Muscle layer of colon (tissue), 2 donors: ENCODE results near the gene ERICH6.
"Not testable (repeated sequence)": the region's sequence is repeated elsewhere in the genome, so short reads cannot be mapped to it uniquely, and the experiment has no call there.

Experiments
- H3K27ac ChIP-seq: one replicate; pipeline ENCODE4 v1.7.0; 2013; ENCODE audit warnings: low read depth, mild to moderate bottlenecking, low read length, moderate library complexity
- H3K27me3 ChIP-seq, 2 donors: one replicate each; pipeline ENCODE4 v1.7.0; 2013; ENCODE audit warnings: low read length in 2 of 2, mild to moderate bottlenecking in 2 of 2; ENCODE audit not compliant: insufficient read depth in 2 of 2, control insufficient read depth in 1 of 2
- H3K36me3 ChIP-seq: one replicate; pipeline ENCODE4 v1.7.0; 2013; ENCODE audit warnings: mild to moderate bottlenecking, low read length; ENCODE audit not compliant: insufficient read depth
- H3K4me1 ChIP-seq: one replicate; pipeline ENCODE4 v1.7.0; 2013; ENCODE audit warnings: mild to moderate bottlenecking, low read length; ENCODE audit not compliant: insufficient read depth
- H3K4me3 ChIP-seq, 2 donors: one replicate each; pipeline ENCODE4 v1.7.0; 2013; ENCODE audit warnings: low read length in 2 of 2, low read depth in 1 of 2, mild to moderate bottlenecking in 1 of 2, moderate library complexity in 1 of 2
- H3K9ac ChIP-seq: one replicate; pipeline ENCODE4 v1.7.0; 2013; ENCODE audit warnings: low read length
- H3K9me3 ChIP-seq: one replicate; pipeline ENCODE4 v1.7.0; 2013; ENCODE audit warnings: mild to moderate bottlenecking, low read length
- donor health status: abdominal sarcoma.
- donor health status: Adenocarcinoma of cecum.

The ERICH6 gene

DNA sequence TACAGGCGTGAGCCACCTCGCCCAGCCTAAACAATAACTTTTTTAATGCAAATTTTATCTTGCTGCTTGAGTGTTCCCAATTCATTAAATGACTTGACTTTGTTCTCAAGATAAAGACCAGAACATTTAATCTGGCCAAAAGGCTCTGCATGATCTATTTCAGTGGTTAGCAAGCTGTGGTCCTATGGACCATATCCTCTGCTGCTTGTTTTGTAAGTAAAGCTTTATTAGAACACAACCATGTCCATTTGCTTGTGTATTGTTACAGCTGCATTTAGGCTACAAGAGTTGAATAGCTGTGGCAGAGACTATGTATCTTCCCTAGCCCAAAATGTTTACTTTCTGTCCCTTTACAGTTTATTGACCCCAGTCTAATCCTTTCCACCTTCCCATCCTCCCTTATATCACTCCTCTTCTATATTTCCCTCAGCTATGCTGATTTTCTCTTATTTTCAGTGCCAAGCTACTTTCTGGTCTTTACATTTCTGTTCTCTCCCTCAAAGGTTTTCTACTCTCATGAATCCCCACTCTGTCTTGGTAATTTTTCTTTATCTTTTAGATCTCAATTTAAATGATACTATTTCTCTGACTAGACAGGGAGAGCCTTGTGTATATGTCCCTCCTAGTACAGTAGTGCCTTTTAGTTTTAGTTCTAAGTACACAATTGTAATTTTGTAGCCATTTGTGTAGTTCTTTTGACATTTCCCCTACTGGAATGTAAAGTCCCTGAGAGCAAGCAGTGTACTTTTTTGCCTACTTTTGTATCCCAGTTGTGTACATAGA is 77.4 kb downstream of the ERICH6 start:
- peaks cover 14% of the 10 kb centered on the region for H3K4me1 ChIP-seq
- peaks cover 19% of the 10 kb centered on the region for H3K36me3 ChIP-seq
- no peaks in the 10 kb centered on the region for H3K9me3 ChIP-seq
- no peaks in the 10 kb centered on the region for H3K27me3 ChIP-seq
- no peak overlapping the region for H3K27ac ChIP-seq
- no peak overlapping the region for H3K9ac ChIP-seq
- no peak overlapping the region for H3K4me3 ChIP-seq

DNA sequence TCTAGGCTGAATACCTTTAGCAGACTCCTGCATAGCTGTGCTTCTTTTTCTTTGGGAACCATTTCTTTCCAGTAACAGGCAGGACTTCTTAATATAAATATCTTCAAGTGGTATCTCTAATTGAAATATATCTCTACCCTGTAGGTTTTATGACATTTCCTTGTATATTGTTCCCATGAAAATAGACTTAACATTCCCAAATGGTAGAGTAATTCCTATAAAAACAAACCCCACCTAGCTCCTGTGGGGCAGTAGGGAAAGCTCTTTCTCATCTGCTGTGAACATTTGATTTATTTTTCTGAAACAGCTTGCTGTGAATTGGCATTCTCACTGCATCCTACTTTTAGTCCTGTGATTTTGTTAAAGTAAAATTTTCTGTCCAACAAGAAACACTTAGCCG is 79.8 kb downstream of the ERICH6 start:
- no peak overlapping the region for H3K9ac ChIP-seq
- no peaks in the 10 kb centered on the region for H3K9me3 ChIP-seq
- H3K27me3 ChIP-seq, result no peaks in the 10 kb centered on the region
- no peak overlapping the region for H3K4me3 ChIP-seq
- H3K36me3 ChIP-seq, result peaks cover 19% of the 10 kb centered on the region
- H3K4me1 ChIP-seq, result peaks cover 14% of the 10 kb centered on the region
- no peak overlapping the region for H3K27ac ChIP-seq

DNA sequence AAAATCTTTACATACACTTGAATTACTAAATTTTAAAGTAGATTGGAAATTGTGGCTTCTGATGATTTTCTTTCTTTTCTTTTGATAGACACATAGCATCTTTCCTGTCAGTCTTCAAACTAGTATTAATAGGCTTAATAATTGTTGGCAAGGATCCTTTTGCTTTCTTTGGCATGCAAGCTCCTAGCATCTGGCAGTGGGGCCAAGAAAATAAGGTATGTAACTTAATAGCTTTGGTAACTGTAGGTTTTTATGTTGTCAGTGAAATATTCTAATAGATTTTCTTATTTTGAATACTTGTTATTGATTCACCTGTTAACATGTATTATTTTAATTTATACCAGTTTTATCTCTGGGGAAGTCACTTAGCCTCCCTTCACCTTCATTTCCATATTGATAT is 80.8 kb downstream of the ERICH6 start:
- H3K4me3 ChIP-seq, H3K27me3 ChIP-seq, H3K9ac ChIP-seq, H3K27ac ChIP-seq, H3K9me3 ChIP-seq: not testable (repeated sequence)
- H3K36me3 ChIP-seq, result peaks cover 24% of the 10 kb centered on the region
- peaks cover 14% of the 10 kb centered on the region for H3K4me1 ChIP-seq

DNA sequence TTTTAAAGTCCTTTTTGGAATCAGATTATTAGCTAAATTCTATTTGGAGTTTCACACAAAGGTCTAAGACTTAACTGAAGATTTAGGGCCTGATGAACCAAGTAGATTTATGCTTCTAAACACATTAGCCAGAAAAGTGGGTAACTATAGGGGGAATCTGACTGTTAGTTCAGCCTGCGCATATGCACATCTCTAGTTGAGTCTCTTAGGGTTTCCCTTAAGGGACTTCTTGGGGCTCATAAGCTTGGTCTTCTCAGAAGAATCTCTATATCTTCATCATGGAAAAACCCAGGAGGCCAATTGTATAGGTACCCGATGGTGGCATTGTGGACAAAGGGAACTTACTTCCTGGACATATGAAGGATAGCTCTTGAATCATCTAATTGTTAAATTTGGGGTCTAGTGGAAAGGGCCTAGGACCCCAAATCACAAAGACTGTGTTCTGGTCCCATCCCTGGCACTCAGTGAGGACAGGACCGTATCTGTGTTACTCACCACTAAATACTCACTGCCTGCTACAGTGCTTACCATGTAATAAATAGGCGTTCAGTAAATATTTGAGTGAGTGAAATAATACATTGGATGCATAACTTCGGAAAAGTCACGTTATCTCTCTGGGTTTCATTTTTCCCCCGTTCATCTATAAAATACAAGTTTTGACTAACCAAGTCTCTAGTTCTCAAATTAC is 83.6 kb downstream of the ERICH6 start:
- no peaks in the 10 kb centered on the region for H3K9me3 ChIP-seq
- H3K27me3 ChIP-seq, result no peaks in the 10 kb centered on the region
- H3K27ac ChIP-seq, result no peak overlapping the region
- H3K4me3 ChIP-seq, result no peak overlapping the region
- H3K4me1 ChIP-seq, result peaks cover 14% of the 10 kb centered on the region
- peaks cover 7% of the 10 kb centered on the region for H3K36me3 ChIP-seq
- no peak overlapping the region for H3K9ac ChIP-seq

DNA sequence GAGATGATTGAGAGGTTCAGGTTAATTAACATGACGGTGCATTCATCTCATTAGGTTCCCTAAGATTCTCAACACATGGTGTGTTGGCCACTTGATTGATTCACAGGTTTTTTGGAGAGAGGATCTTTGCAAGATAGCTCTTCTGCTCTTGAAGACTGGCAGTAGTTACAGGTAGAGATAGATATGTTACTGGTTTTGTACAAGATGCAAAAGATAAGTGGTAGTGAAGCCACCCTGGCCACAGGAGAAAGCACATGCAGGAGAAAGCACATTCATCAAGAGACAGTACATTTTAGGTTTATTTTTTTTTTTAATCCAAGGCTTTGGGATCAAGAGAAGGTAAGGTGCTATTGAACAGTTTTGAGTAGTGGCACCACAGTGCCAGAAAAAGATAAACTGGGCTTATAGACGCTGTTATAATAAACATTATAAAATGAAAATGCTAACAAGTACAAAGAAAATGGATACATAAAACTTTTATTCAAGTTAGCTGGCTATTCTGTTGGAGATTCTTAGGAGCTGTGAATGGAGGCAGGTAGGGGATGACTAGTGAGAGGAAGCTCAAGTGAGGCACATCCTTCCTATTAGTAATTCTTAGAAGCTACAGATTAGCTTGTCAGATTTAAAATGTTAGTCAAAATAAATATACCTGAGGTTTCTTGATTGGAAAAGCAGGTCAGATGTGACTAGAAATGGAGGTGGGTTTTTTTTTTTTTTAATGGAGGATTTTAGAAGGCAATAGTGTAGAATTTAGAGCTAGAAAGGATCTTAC is 89.8 kb downstream of the ERICH6 start:
- H3K9ac ChIP-seq, result no peak overlapping the region
- no peak overlapping the region for H3K27ac ChIP-seq
- peaks cover 5% of the 10 kb centered on the region for H3K36me3 ChIP-seq
- H3K9me3 ChIP-seq, result no peaks in the 10 kb centered on the region
- no peak overlapping the region for H3K4me3 ChIP-seq
- no peaks in the 10 kb centered on the region for H3K27me3 ChIP-seq
- H3K4me1 ChIP-seq, result peaks cover 6% of the 10 kb centered on the region

DNA sequence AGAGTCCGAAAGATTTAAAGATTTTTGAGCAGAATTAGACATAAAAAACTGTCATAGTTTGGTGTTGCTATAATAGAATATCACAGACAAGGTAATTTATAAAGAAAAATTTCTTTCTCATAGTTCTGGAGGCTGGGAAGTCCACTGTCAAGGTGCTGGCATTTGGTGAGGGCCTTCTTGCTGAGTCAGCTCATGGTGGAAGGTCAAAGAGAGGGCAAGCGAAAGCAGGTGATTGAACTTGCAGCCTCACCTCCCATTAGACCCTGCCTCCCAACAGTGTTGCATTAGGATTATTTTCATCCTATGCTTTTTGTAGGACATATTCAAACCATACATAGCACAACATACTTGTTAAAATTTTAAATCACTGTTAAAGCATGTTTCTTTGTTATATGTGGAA is 90.7 kb downstream of the ERICH6 start:
- H3K27me3 ChIP-seq, result no peaks in the 10 kb centered on the region
- H3K36me3 ChIP-seq, result no peaks in the 10 kb centered on the region
- no peak overlapping the region for H3K27ac ChIP-seq
- H3K4me1 ChIP-seq, result peaks cover 7% of the 10 kb centered on the region
- no peaks in the 10 kb centered on the region for H3K9me3 ChIP-seq
- H3K9ac ChIP-seq, result no peak overlapping the region
- H3K4me3 ChIP-seq, result no peak overlapping the region

DNA sequence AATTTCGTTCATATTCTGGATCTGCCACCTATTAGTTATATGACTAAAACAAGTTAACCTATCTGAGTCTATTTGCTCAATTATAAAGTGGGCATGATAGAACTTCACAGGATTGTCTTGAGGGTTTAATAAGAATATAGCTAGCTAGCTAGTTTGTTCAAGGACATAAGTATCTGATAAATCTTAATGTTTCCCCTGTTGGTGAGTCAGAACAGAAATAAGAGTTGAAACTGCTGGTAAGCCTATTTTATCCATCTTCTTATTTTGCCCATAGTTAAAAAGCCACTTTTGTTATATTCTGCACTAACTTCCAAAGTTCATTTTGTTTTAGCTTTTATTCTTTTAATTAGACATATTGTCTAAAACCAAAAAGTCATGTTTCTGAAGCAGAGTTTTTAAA is 91.2 kb downstream of the ERICH6 start:
- H3K9ac ChIP-seq, result no peak overlapping the region
- H3K36me3 ChIP-seq, result no peaks in the 10 kb centered on the region
- no peaks in the 10 kb centered on the region for H3K27me3 ChIP-seq
- peaks cover 12% of the 10 kb centered on the region for H3K4me1 ChIP-seq
- no peak overlapping the region for H3K27ac ChIP-seq
- H3K4me3 ChIP-seq, result no peak overlapping the region
- H3K9me3 ChIP-seq, result no peaks in the 10 kb centered on the region

DNA sequence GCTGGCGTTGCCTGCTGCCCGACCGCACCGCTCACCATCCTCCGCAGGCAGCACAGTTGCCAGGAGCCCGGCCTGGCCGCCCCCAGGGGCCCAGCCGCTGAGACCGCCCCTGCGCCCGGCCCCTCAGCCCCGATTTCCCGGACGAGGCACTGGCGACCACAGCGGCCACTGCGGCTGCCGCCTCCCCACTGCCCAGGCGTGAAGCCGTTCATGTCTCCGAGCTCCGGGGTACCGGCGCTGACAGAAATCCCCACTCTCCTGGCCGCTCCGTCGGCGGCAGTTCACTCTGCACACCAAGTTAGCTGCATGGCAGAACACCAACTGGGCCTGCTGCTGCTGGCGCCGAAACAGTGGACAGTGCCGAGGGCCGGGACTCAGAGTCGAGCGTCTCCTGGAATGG is 92.1 kb downstream of the ERICH6 start:
- Histone ChIP-seq H3K4me1 (peaks cover 17% of the 10 kb centered on the region), H3K9me3 (no peaks in the 10 kb centered on the region), H3K27ac (no peak overlapping the region), H3K9ac (no peak overlapping the region), H3K4me3 (no peak overlapping the region), H3K36me3 (no peaks in the 10 kb centered on the region), H3K27me3 (no peaks in the 10 kb centered on the region)

DNA sequence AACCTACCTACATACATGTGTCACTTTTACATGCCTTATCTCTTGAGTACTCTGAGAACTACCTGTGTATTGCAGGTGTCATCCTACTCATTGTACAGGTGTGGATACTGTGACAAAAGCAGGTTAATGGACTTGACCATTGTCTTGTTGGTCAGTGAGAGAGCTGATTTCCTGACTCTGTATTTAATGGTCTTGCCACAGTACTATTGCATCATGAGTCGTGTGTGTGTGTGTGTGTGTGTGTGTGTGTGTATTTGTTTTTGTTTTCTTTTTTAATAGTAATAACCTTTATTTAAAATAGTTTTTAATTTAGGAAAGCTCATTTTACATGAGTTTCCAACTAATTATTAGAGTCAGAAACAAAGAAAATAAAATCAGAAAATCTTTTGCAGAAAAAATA is 92.9 kb downstream of the ERICH6 start:
- H3K9ac ChIP-seq, result no peak overlapping the region
- H3K4me3 ChIP-seq, result no peak overlapping the region
- H3K36me3 ChIP-seq, result no peaks in the 10 kb centered on the region
- H3K27ac ChIP-seq, result no peak overlapping the region
- H3K9me3 ChIP-seq, result no peaks in the 10 kb centered on the region
- H3K4me1 ChIP-seq, result peaks cover 24% of the 10 kb centered on the region
- H3K27me3 ChIP-seq, result no peaks in the 10 kb centered on the region

DNA sequence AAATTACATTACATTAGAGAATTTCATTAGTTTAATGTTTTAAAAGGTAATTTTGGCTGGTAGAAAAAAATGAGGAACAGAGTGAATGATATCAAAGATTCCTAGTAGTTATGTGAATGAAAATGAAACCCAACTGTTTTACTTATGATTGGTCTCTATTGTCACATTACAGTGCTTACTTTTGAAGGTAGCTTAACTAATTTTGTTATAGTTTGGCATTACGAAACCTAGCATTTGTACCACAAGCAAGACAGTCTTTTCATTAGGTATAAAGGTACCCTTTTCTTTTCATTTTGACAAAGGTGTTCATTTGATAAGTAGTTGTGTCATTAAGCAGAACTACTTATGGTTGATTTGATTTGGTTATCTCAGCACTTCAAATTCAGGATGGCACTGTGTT is 93.7 kb downstream of the ERICH6 start:
- H3K36me3 ChIP-seq, result no peaks in the 10 kb centered on the region
- H3K9ac ChIP-seq, result no peak overlapping the region
- no peak overlapping the region for H3K27ac ChIP-seq
- H3K4me3 ChIP-seq, result no peak overlapping the region
- peaks cover 32% of the 10 kb centered on the region for H3K4me1 ChIP-seq
- no peaks in the 10 kb centered on the region for H3K9me3 ChIP-seq
- H3K27me3 ChIP-seq, result no peaks in the 10 kb centered on the region
